Measurements from ENCODE around the gene NUP210L. TPM values are rescaled to one million over a fixed set of nuclear protein-coding genes. Genes with fewer than 3 reads are reported as not detected.
A peak's percentile ranks its signal among the peaks of the same experiment; 100 is the strongest.

Gene NUP210L
- polyA plus RNA-seq, 3 donors, result 0.03 TPM; not detected in 2

Small RNAs within 50 kb of the gene (small RNA-seq; reads per million reads assigned to genes)
- gene MIR190B (ENCODE audit: insufficient read length, low read depth) (6.9 reads per million, percentile 63 among the genes with 10 or more reads in this experiment), gene MIR5698 (ENCODE audit: insufficient read length, low read depth) (not detected), gene MIR6737 (ENCODE audit: insufficient read length, low read depth) (not detected), gene RNU6-179P (ENCODE audit: insufficient read length, low read depth) (not detected)

Other genes starting within 250 kb of the NUP210L start
- gene GATAD2B, start 232.1 kb downstream of the NUP210L start, polyA plus RNA-seq, result 10 to 100 TPM in 1 of 3 donors, 1 to 10 TPM in 2; 1.1 to 11.0 (median 2.0) TPM
- 100 to 1,000 TPM in 1 of 3 donors, 10 to 100 TPM in 1, 1 to 10 TPM in 1; 7.8 to 324 (median 10.9) TPM for gene DENND4B, start 208.4 kb downstream of the NUP210L start, polyA plus RNA-seq
- 10 to 100 TPM; 13.7 to 86.0 (median 21.2) TPM for gene CRTC2, start 196.5 kb downstream of the NUP210L start, polyA plus RNA-seq
- gene SLC39A1, start 191.5 kb downstream of the NUP210L start, polyA plus RNA-seq, result 10 to 100 TPM; 37.6 to 83.1 (median 82.1) TPM
- 1 to 10 TPM; 5.0 to 7.6 (median 6.8) TPM for gene CREB3L4, start 187.2 kb downstream of the NUP210L start, polyA plus RNA-seq
- gene JTB, start 177.4 kb downstream of the NUP210L start, polyA plus RNA-seq, result 100 to 1,000 TPM; 150 to 391 (median 312) TPM
- gene RAB13, start 168.7 kb downstream of the NUP210L start, polyA plus RNA-seq, result 1 to 10 TPM; 1.8 to 5.1 (median 3.9) TPM
- 1,000 to 10,000 TPM; 4,186 to 7,443 (median 4,309) TPM for gene RPS27, start 164.3 kb downstream of the NUP210L start, polyA plus RNA-seq
- gene TPM3, start 37.0 kb upstream of the NUP210L start, polyA plus RNA-seq, result 1,000 to 10,000 TPM in 2 of 3 donors, 100 to 1,000 TPM in 1; 418 to 1,159 (median 1,153) TPM
- not detected for gene CFAP141, start 51.3 kb upstream of the NUP210L start, polyA plus RNA-seq
- 100 to 1,000 TPM in 1 of 3 donors, 10 to 100 TPM in 2; 40.1 to 200 (median 46.8) TPM for gene UBAP2L, start 65.9 kb upstream of the NUP210L start, polyA plus RNA-seq
- 10 to 100 TPM; 51.4 to 94.9 (median 91.7) TPM for gene HAX1, start 117.6 kb upstream of the NUP210L start, polyA plus RNA-seq
- gene AQP10, start 166.0 kb upstream of the NUP210L start, polyA plus RNA-seq, result under 1 TPM in 1 of 3 donors, not detected in 2; 0.09 TPM
- gene ATP8B2, start 170.5 kb upstream of the NUP210L start, polyA plus RNA-seq, result 1 to 10 TPM in 1 of 3 donors, under 1 TPM in 2; 0.46 to 2.2 (median 0.98) TPM

Data from CD14-positive monocyte (primary cell).